GM21529 (cell line): Measurements from ENCODE around the gene TMEM181.
"Not testable (repeated sequence)": the region's sequence is repeated elsewhere in the genome, so short reads cannot be mapped to it uniquely, and the experiment has no call there.

Experiments used
- ATAC-seq: cut with Tn5 transposase; IDR thresholded peaks from one replicate; pipeline ENCODE4 v1.9.1; 2021; ENCODE audit not compliant: unreplicated experiment

The TMEM181 gene

DNA sequence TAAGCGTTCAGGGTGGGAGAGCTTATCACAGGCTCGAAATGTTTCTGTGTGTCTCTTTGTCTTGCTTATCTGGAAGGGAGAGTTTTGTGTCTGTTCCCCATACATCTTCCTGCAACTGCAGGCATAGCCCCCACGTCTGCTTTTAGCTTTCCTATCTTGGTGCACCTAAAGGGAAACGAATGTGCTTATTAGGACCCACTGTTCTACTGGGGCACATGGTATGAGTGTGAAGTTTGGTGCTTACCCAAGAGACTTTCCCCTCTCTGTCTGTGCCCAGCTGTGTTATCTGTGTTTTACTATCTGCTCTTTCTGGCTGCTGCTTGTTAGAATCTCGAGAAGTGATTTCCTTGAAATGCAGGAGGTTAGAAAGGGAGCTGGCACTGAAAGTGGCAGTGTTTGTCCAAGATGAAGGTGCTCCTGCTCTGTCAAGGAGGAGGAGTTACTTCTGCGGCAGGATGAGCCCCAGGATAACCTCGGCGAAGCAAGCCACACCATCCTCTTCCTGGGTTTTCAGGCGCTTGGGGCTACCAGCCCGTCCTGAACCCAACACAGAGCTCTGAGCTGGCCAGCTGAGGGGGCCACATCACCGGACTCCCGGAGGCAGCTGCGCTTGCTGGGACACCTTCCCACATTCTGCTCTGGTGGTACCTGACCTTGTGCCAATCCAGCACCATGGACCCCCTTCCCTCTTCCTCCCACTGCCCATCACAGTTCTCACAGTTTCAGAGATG is 61.2 kb downstream of the TMEM181 start:
- no peak for ATAC-seq

DNA sequence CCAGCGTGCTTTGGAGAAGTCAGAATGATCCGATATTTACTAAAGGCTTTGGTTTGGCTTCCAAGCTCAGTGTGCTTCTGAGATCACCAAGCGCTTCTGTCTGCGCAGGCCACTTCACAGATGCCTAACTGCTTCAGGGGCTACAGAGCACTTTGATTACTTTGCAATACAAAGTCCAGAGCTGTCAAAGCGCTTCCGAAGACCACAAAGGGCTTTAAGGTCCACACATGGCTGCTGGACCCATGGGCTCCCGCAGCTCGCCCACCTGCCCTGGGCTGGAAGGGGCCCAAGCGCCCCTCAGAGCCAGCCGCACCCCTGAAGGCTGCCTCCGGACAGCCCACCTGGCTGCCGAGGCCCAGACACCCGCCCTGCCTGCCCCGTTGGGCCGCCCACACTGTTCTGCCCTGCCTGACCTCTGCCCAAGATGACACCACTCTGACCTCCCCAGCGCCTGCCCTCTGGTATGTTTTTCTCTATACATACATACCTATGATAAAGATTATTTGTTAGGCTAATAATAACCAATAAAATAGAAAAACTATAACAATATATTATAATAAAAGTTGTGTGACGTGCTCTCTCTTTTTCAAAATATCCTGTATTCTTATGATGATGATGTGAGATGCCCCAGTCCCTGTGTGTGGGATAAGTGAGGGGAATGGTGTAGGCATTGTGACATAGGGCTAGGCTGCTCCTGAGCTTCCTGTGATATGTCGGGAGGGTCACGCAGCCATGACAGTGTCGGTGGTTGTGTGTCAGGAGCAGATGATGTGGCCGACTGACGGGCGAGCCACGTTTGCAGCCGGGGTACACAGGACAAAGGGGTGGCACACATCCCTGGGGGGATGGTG is 62.0 kb downstream of the TMEM181 start:
- ATAC-seq, result no peak

DNA sequence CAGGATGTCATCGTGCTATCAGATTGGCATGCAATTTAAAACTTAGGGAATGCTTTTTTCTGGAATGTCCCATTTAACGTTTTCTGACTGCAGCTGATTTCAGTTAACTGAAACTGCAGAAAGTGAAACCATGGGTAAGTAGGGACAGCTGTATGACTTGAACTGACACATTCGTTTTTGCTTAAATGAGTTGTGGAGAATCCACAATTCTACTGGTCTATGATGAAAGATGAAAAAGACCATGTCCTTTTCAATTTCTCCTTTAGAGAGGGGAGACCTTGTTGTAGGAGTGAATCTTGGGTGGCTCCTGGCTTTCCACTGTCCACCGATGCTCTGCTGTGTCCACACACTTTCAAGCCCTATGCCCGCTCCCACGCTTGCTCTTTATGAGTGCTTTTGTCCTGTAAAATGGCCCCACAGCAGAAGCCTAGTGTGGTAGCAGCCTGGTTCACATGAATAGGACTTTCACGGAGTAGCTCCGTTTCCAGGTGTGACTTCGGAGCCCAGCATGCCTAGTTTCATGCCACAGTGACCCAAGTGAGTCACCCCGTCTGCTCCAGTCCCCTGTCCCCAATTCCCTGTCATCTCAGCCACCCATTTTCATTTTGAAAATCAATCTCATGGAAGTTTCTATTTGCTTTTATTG is 62.8 kb downstream of the TMEM181 start:
- ATAC-seq, result no peak

DNA sequence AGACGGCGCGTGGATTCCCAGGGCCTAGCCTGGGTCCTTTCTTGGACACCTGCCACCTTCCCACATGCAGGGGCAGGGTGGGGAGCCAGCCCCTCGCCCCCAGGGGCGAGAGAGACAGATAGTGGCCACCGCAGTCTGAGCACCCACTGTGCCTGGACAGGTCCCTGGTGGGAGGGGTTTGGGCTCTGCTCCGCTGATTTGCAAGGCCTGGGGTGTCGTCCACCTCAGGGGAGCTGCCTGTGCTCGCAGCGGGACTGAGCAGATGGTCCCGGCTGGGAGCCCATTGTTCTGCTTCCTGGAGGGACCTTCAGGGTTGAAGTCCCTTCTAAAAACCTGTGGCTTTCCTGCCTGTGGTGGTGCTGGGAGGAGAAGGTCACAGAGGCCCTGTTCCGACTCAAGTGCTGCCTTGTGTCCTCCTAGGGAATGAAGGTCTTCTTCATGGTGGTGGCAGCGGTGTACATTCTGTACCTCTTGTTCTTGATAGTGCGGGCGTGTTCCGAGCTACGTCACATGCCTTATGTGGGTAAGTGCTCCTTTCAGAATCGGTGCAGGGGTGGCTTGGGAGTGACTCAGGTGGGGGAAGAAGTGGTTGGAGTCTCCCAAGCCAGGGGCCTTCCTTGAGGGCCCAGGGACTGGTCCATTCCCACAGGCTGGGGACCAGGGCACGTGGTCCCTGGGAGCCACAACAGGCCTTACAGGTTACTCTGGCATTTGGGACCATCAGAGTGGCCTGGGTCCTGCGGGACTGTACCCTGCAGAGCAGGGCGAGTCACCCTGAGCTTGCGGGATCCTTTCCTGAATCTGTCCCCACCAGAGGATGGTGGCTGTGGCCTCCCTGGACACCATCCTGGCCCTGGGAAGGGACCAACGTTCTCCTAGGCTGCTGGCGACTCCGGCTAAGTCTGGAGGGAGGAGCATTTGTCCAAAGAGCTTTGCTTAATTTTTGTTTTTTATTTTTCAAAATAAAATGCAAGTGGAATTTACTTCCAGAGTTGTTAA is 65.1 kb downstream of the TMEM181 start:
- ATAC-seq, result no peak

DNA sequence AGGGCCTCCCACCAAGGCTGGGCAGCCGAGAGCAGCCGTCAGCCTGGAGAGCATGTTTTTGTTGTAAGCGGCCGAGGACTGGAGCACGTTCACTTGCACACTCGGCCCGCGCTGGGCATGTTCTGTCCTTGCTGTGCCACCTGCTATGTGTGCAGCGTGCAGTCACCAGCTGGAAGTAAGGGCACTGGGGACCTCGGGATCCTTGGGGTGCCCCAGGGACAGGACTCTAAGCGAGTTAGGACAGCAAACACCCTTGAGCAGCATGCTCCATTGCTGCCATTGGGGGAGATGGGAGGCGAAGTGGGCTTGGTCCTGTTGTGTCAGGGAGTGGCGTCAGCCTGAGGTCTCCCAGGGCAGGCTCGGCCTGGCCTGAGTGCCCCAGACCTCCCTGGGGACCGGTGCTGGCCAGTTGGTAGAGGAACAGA is 66.0 kb downstream of the TMEM181 start:
- no peak for ATAC-seq

DNA sequence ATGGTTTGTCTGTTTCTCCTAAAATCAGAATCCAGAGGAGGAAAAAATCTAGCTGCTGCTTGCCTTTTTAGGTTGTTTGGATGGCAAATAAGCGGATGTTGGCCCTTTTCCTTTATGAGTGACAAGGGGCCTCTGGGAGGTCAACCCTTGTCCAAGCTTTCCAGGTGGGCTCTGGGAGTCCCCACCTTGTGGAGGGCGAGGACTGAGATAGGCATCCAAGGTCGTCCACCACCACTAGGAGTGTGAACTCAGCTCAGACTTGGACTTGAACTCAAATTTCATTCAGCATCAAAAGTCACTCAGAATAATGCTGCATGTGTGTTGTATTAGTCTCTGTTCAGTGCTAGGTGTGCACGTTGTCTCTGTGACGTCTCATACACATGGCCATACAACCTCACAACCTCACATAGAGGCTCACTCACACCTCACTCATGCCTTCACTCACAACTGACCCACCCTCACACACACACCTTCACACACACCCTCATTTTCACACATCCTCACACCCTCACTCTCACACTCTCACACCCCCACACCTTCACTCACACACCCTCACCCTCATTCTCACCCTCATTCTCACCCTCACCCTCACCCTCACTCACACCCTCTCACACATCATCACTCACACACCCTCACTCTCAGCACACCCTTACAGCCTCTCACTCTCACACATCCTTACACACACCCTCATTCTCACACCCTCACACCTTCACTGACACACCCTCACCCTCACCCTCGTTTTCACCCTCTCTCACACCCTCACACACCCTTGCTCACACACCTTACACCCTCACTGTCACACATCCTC is 66.7 kb downstream of the TMEM181 start:
- no peak for ATAC-seq

DNA sequence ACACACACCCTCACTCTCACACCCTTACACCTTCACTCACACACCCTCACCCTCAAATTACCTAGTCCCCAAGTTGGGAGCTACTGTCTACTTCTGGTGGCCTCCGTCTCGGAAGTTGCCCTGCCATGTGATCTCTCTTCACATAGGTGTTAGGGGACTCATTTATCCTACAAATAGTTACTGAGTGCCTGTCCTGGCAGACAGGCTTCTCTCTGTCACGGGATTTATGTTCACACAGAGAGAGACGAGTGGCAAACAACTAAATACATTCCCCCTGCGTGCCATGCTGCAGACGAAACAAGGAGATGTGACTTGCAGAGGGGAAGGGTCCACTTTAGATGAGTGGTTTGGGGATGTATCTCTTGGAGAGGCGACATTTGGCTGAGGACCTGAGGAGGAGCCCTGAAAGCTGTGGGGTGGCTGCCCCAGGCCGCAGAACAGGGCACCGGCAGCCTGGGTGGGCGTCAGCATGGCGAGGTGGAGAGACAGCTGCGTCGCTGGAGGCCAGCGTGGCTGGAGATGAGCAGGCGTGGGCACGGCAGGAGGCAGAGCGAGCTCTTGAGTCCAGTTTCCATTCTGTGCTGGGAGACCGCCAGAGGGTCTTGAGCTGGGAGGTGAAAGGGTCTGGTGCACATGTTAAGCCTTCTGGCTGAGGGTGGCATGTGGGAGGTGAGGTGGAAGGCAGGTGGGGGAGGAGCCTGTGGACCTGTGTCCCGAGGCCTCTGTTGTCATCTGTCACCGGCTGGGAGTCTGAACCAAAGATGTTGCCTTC is 67.5 kb downstream of the TMEM181 start:
- ATAC-seq, result no peak

DNA sequence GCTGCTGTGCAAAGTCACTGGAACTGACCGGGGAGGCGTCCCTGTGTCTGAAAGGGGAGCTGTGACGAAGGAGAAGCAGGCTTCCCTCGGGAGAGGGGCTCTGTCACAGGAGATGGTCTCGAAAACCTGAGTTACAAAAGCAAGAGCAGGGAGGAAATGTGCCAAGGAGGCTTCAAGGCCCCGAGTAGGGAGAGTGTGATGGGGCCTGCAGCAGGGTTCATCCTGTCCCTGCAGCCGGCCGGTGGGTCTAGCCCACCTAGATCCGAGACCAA is 68.0 kb downstream of the TMEM181 start:
- no peak for ATAC-seq

DNA sequence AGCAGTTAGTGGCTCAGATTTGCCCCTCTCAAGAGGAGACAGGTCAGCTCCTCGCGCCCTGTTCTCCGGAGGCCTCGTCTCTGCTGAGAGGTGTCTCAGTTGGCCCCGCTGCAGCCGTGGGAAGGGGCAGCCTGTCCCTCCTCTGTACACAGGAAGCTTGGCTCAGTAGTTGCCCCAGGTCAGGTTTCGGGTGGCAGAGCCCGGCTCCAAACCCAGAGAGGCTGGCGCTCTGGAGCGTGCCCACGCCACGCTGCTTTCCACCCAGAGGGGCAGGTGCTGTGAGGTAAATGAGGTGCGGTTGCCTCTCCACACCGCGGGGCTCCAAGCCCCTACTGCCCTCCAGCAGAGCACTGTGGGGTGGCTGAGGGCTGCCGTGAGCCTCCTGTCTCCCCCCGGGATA is 68.7 kb downstream of the TMEM181 start:
- ATAC-seq, result no peak

DNA sequence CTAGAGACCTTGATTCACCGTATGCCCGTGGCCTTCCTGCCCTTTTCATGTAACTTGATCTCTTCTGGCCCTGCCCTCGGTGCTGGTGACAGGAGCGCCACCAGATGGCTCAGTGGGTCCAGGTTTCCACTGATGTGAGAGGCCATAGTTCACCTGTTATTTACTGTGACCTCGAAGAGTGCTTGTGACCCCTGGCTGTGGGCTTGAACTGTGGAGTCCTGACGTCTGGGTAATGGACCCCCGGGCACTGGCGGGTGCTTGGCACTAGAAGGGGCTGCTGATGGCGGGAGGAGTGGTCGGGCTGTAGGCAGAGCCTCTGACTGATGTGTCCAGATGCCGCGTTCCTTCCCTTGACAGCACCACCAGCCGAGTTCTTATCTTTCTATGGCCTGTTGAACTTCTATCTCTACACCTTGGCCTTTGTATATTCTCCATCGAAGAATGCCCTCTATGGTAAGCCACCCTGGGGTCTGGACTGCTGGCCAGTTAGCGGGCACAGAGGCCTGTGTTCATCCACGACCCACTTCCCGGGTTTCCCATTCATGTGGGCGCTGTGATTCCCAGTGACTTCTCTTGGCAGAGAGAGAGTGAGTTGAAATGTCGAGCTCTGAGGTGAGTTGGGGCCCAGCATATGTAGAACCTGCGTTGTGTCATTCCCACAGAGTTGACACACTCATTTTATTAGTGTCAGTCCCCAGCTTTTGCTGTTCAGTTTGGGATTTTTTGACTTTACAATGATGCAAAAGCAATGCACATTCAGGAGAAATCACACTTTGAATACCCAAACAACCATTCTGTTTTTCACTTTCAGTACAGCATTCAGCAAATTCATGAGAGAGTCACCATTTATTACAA is 69.7 kb downstream of the TMEM181 start:
- no peak for ATAC-seq

DNA sequence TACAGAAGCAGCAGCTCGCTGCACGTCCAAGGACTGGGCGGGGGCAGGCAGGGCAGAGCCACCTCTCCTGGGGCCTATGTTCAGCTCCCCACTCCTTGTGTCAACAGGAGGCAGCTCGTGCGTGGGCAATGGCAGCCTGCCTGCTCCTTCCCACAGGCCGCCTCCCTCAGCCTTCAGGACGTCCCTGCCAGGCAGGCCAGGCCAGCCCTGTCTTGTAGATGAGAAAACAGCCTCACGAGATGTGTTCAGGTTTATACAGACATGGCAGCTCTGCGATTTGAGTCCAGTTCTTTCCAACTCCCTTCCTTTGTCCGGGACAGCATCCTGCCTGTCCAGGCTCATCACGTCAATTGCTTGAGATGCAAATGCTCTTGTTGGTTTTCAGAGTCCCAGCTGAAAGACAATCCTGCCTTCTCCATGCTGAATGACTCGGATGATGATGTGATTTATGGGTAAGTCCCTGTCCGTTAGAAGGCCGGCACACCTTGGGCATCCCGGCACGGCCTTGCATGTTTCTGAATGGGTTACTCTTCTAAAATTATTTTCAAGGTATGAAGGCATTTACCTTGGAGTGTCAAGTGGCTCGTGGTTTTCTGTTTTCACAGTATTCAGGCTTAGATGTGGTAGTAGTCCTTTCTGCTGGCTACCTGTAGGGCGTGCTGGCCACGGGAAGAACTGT is 71.2 kb downstream of the TMEM181 start:
- ATAC-seq, result no peak

DNA sequence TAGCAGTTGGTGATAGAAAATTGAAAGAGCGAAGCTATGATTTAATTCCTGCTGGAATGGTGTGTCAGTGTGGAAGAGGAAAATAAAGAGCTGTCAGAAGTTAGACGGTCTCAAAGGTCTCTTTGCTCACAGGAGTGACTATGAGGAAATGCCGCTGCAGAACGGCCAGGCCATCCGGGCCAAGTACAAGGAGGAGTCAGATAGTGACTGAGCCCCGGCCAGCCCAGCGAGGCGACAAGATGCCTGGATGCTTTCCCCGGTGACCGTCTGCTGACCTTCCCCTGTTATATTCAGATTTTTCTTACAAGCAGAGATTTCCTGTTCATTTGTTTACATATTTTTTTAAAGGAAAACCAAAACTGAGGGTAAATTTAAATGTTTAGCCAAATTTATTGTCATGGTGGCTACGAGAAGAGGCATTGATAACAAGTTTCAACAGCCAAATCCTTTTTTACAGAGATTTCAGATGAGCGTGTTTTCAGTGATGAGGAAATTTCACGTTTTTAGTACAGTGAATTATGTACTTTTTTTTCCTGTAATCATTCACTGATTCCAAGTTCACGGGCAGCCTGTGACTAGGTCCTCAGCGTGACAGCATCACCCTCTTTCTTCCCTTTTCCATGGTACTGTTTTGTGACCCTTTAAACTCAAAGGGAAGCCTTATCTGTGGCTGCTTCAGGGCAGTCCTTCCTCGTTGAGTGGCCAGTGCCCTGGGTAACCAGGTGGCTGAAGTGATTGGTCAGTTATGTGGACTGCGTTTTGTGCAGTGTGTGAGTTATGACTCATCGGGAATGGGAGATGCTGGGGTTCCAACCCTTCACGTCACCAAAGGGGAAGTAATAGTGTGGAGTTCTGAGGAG is 72.0 kb downstream of the TMEM181 start:
- ATAC-seq, result no peak

DNA sequence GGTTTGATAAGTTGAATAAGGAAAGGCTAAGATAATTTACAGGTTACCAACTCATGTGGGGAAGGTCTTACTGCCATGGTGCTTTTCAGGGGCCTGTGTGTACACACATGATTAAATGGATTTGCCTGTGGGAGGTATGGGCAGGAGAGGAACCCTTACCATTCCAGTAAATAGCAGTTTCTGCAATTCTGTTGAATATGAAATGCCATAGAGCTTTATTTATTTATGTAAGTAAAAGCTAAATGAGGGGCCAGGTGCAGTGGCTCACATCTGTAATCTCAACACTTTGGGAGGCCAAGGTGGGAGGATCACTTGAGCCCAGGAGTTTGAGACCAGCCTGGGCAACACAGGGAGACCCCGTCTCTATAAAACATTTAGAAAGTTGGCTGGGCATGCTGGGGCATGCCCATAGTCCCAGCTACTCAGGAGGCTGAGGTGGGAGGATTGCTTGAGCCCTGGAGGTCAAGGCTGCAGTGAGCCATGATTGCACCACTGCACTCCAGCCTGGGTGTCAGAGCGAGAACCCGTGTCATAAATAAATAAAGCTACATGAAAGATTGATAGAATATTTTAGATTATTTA is 72.7 kb downstream of the TMEM181 start:
- ATAC-seq, result not testable (repeated sequence)

DNA sequence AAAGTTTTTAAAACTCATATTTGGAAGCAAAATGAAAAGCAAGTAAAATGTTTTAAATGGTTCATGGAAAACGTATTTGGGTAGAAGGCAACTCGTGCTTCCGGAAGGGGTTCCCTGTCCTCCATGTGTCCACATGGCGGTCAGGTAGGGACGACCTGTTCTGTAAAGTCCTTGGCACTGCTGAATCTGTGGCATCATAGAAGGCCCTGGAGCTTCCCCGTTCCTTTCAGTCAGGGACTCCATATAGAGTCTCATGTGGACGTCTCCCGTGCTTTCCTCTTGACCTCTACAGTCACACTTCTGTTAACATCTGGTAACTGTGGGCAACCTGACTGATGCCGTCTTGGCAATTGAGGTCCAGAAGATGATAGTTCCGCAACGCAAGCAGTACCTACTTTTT is 73.2 kb downstream of the TMEM181 start:
- no peak for ATAC-seq

DNA sequence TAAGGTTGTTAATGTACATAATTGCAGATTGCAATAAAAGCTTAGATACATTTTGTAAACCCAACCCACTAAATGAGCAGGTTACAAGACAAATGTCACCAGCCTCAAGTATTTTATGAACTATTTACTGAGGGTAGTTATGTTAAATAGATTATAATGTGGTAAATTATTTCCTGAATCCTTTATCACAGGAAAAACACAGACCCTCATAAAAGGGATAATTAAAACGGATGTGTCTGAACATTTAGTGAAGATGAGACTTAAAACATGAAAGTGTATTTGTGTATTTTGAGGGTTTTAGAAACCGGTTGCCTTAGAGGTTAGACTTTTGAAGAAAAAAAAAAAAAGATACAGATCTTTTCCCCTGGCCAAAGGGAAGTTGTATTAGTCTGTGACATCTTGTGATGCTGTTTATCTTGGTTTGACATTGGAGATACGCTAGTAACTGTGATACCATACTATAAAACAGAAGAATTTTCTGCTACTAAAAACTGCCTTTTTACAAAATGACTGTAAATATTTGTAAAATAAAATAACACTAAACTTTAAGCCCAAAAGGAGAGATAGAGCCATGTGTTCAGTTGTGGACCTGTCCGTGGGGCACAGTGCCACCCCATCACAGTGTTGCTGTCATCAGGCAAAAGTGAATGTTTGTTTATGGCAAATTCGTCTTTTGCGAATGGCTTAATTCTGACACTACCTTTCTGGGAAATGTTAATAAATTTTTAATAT is 75.0 kb downstream of the TMEM181 start:
- ATAC-seq, result no peak
